Adrenal gland (tissue), 5 donors: ENCODE results near the gene VGLL4.

Experiments used
- POLR2A ChIP-seq, 2 donors: fragments of 450-650 bp; IDR thresholded peaks; one replicate each; pipeline ENCODE4 v1.6.1; 2017; ENCODE audit warnings: antibody characterized with exemption in 2 of 2, mild to moderate bottlenecking in 2 of 2, moderate library complexity in 1 of 2
- TF ChIP-seq, protein P1 (sequence below), 6 experiments: fragments of 450-650 bp in 4 of 6; fragments of 200-600 bp in 2 of 6; sonication (generic) in 1 of 6; IDR thresholded peaks; 1 replicate in 5 of 6; 2 replicates in 1 of 6; pipeline versions ENCODE4 v1.5.1 to v1.8.0; 2016 to 2021; ENCODE audit warnings: antibody characterized with exemption in 6 of 6, mild to moderate bottlenecking in 2 of 6, moderate library complexity in 1 of 6
- donor health status: DM: no; HTN: no; CAD: no.

DNA sequence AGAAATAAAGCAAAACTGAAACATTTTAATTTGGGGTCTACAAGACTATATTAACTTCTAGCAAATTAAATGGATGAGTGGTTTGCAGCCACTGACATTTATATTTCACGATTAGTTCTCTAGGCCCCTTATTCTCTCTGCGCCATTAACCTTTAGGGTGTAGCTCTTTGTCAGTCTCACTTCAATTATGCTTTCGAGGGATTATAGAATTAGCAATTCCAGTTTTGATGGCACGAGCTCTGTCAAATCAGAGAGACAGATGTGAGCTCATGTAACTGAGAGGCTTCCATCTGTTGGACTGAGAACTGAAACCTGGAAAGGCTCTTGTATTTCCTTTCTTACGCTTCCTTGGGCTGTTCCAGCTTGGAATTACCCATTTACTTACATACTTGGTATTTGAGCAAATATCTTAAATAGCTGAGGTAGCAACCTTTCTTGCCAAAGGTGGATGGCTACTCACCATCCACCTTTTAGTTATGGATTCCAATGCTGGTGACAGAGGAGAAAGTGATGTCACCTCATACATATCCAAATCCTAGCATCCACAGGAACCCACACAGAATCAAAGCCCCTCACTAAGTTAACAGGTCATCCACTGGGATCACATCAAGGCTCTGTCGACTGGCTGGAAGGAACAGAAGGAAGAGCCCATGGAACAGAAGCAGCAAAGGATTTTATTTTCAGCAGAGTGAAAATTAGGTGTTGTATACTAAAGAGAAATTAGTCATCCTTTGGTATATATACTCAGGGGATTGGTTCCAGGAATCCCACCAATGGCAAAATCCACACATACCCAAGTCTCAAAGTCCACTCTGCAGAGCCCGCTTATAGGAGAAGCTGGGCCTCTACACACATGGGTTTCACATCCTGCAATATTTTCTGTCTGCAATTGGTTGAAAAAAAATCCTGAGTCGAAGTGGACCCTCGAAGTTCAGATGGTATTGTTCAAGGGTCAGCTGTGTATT is 20.8 kb downstream of the VGLL4 start:
- TF ChIP-seq, protein P1, sequence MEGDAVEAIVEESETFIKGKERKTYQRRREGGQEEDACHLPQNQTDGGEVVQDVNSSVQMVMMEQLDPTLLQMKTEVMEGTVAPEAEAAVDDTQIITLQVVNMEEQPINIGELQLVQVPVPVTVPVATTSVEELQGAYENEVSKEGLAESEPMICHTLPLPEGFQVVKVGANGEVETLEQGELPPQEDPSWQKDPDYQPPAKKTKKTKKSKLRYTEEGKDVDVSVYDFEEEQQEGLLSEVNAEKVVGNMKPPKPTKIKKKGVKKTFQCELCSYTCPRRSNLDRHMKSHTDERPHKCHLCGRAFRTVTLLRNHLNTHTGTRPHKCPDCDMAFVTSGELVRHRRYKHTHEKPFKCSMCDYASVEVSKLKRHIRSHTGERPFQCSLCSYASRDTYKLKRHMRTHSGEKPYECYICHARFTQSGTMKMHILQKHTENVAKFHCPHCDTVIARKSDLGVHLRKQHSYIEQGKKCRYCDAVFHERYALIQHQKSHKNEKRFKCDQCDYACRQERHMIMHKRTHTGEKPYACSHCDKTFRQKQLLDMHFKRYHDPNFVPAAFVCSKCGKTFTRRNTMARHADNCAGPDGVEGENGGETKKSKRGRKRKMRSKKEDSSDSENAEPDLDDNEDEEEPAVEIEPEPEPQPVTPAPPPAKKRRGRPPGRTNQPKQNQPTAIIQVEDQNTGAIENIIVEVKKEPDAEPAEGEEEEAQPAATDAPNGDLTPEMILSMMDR (IDR thresholded peaks at IDR 0.05), result no peak
- no peak for TF ChIP-seq POLR2A (IDR thresholded peaks at IDR 0.05)
